CD4-positive, alpha-beta T cell treated with Interleukin-21 for 1 hour (primary cell): Measurements from ENCODE around the gene ARHGEF19.
"Not testable (repeated sequence)": the region's sequence is repeated elsewhere in the genome, so short reads cannot be mapped to it uniquely, and the experiment has no call there.

Experiments used
- DNase-seq: peaks from one replicate; pipeline ENCODE4 v3.0.0-alpha.2; 2020

ARHGEF19 gene

DNA sequence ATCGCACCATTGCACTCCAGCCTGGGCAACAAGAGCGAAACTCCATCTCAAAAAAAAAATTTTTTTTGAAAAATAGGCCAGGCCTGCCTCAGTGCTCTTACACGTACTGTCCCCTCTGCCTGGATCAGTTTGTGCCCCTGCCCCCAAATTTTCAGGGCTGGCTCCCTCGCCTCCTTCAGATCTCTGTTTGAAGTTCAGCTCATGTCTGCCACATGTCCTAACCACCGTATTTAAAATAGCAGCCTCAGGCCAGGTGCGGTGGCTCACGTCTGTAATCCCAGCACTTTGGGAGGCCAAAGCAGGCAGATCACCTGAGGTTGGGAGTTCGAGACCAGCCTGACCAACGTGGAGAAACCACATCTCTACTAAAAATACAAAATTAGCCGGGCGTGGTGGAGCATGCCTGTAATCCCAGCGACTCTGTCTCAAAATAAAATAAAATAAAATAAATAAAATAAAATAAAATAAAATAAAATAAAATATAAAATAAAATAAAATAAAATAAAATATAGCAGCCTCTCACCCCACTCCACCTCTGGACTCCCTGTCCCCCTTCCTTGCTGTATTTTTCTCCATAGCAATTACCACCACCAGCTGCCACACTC is 48.7 kb downstream of the ARHGEF19 start:
- not testable (repeated sequence) for DNase-seq

DNA sequence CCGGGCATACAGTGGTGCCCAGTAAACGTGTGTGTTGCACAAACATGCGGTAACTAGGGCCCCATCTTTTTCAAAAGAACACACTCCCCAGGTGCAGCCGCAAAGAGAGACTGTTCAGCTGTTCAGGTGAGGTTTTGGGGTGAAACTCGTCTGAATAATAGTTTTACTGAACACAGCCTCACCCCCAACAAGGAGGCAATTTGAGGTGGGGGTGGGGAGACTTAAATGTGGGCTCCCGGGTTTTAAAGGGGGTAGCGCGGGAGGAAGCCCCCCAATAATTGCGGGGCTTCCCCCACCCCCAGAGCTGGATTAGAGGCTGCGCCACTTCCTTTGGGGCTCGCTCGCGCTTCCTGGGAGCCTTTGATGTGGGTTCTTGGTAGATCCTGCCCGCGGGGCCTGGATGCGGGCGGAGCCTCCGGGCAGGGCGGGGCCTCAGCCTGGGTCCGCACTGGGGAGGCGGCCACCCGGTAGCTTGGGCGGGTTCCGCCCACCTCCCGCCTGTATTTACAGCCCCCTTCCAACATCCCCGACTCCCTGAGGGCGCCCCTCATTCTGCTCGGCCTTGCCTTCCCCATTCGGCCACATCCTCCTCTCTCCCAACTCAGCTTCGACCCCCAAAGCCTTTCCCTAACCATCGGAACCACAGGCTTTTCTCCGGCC is 50.2 kb downstream of the ARHGEF19 start:
- DNase-seq = peak; percentile 77

DNA sequence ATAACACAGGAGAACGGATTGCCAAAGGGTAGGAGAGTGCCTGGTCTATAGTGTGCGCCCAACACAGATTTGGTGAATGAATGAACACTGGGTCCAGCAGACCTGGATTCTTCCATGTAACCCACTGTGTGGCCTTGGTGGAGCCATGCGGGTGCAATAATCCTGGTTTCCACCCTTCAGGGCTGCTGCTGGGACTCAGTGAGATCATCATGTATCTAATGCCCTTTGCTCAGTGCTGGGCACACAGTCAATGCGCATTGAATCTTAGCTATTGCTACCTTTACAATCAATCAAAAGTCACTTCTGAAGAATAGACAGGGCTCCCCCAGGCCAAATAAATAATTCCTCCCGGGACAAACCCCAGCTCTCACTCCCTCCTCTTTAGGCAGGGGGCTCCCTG is 50.7 kb downstream of the ARHGEF19 start:
- DNase-seq = no peak

DNA sequence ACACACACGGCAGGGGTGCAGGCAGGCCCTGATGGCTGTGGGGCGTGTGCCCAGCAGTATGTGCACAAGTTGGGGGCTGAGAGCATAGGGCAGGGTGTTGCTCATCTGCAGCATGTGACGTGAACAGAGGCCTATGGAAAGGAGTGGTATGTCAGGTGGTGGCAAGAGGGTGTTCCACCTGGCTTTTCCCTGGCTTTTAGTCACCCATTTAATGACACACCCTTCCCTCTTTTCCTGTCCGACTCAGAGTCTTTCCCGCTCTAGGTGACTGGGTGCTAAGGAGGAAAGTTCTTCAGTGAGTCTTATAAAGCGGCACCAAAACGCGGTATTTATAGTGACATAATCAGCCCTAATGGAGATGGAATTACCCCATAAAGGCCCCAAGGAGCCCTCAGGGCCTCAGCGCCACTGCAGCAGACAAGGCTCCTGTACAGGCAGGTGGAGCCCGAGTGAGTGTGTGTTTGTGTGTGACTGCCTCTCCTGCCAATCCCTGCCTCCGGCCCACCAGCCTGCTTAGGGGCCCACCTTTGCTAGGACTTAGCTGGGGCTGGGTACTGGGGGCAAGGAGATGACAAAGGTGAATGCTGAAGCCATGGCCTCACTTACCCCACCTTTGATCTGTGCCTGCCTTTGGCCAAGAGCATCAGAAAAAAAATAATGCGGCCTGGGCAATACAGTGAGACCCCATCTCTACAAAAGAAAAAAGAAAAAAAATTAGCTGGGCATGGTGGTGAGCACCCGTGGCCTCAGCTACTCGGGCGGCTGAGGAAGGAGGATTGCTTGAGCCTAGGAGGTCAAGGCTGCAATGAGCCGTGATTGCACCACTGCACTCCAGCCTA is 53.2 kb downstream of the ARHGEF19 start:
- DNase-seq = no peak

DNA sequence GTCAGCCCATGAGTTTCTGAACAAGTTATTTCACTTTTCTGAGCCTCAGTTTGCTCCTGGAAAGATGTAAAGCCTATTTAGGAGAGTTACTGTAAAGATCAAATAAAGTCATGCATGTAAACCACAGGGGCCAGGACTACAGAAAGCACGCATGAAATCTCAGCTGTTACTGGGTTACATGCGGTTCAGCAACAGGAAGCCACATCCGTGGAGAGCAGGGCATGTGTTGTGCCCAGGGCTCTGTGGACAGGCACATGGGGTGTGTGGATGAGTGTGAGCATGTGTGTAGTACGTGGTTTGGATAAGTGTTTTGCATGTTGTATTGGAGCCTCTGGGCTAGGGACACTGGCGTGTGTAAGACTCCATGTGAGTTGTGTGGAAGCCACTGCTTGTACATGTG is 54.4 kb downstream of the ARHGEF19 start:
- DNase-seq = peak; percentile 50

DNA sequence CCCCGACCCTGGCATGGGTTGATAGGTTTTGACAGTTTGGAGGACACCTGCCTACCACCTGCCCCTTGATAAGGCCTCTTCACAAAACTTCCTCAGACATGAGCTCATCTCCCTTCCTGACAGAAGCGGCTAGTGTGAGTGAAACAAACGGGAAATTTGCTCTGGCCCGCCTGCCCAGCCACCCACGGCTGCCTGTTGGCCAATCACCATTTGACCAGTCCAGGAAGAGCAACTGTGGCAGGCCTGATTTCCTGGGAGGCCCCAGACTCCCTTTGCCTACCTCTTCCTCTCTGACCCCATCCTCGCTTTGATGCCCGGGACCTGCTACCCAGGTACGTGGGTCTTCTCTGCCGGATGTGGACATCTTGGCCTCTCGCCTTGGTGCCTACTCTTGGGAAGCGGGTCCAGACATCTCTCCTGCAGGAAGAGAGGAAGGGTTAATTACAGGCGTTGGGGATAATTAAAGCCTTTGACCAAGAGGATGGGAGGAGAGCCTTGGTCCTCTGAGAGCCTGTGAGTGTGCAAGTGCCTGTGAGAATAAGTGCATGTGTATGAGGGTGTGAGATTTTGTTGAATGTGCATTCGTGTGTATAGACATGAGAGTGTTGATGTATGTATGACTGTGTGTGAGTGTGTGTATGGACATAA is 55.5 kb downstream of the ARHGEF19 start:
- DNase-seq = no peak

DNA sequence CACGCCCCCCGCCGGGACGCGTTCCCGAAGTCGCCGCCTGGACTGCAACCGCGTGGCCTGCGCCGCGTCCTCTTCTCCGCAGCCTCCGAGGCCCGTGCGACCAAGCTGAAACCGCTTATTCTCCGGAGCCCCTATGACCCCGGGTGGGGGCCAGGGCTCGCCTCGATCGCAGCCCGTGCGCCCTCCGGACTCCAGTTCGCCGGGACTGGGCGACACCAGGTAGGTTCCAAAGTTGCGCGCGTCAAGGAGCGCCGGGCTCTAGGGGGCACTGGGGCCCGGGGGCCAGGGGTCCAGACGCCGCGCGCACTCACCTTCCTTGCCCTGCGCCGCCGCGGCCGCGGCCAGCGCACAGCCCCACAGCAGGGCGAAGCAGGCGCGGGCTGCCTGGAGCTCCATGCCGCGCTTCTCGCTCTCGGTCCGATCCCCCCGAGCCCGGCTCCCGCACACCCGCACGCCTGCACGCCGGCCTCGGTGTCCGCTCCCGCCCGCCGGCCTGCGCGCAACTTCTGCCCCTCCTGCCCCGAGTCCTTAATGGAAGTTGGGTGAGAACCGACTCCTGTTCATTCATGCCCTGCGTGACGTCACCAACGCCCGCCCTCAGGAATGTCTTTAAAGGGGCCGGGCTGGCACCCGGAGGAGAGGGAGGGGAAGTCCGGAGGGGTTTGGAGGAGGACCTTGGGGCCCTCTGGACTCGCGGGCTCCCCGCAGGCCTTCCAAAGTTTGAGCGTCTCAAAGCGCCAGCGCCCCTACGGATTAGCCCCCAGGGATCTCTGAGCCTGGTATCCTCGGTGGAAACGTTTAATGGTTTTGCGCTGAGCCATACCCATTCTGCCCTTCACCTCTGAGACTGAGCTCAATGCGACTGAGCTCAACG is 56.7 kb downstream of the ARHGEF19 start, which contains the start of gene EPHA2:
TSS of gene EPHA2 (minus strand) at position 533 of the 874 bp plus-strand sequence. CDS start at position 396, 137 bp downstream.
- no peak for DNase-seq

DNA sequence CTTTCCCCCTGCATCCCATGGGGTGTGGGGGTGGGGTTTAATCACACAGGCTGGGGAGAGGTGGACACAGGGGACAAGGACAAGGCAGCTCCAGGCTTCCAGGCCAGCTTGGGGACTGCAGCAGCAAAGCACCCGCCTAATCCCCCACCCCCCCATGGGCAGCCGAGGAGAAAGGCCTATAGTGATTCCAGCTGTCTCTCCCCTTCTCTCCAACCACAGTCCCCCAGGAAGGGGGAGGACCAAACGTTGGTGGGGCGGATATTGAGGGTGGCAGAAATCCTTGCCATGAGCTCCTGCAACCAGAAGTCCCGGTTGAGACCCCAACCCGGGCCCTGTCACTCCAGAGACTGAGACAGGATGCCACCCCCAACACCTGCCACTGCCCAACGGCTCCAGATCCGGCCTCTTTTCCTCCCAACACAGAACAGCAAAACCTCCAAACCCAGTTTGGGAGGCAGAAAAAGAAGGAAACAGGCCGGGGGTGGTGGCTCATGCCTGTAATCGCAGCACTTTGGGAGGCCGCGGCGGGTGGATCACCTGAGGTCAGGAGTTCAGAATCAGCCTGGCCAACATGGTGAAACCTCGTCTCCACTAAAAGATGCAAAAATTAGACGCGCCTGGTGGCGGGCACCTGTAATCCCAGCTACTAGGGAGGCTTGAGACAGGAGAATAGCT is 58.3 kb downstream of the ARHGEF19 start:
- DNase-seq = no peak

DNA sequence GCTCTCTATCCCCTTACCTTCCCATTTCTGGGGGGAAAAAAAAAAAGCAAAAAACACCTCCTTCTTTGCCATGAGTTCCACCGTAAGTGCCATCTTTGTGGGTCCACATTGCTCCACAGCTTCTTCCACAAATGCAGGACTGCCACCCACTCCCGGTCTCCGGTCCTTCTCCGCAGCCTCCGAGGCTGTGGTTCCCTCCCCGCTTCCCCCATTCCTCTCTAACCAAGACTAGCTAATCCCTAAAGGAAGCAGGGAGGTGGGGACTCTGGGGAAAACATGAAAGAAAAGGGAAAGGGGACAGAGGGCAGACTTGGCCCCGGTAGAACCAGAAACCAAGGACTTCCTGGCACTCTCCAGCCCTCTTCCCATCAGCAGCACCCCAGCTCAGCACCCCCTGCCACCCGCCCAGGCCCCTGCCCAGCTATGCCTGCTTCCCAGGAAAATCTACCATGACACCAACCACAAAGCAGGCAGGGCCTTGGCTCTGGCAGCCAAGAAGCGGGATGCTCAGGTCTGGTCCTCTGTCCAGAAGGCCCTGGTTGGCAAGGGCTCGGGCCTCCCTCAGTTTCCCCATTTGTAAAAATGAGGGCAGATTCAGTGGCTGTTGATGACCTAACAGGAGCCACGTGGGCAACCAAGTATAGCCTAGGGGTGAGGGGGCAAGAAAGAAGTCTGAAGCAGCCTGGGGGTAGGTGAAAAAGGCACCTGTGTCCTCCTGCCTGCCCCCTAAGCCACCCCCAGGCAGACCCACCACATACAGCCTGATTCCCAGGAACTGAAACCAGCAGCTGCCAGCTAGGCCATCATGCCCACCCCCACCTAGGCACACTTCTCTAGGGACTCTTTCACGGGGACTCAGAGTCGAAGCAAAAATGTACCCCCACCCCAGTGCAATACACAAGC is 59.1 kb downstream of the ARHGEF19 start:
- no peak for DNase-seq

DNA sequence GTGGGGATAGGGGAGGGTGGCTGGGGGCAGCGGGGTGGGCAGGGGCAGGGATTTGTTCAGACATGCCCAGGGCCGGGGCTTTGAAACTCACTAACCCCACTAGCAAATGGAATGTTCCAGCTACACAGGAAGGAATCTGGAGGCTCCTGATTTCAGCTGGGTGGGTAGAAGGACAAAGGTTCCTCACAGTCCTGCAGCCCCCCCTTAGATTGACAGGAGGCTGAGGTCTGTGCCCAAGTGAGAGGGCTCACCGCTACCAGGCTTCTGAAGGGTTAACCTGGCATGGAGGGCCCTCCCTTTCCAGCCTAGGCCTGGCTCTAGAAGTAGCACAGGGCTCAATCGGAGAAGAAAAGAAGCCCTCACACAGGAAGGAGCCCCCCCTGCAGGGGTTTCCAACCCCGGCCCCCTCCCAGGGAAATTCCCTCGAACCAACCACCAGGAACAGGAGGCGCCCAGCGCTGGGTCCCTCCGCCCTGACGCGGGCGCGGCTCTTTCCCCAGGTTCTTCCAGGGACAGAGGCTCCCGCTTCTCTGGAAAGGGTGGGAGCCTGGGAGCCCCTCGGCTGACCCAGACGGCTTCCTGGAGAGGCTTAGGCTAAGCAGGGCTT is 59.9 kb downstream of the ARHGEF19 start:
- no peak for DNase-seq

DNA sequence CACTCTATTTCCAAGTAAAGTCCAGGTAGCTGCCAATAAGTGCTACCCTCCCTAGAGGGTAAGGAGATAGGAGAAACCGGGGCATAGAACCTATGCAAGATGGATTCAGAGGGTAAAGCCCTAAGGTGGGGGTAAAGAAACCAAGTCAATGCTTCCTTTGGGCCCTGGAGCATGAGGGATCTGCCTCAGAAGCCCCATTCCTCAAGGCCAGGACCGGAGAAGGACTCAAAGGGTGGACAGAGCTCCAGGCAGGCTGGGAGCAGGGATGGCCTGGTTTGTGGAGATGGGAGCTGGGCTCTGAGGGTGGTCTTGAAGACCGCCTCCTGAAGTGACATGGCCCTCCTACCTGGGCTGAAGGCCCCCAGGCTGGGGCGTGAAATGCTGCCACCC is 60.5 kb downstream of the ARHGEF19 start:
- DNase-seq = no peak

DNA sequence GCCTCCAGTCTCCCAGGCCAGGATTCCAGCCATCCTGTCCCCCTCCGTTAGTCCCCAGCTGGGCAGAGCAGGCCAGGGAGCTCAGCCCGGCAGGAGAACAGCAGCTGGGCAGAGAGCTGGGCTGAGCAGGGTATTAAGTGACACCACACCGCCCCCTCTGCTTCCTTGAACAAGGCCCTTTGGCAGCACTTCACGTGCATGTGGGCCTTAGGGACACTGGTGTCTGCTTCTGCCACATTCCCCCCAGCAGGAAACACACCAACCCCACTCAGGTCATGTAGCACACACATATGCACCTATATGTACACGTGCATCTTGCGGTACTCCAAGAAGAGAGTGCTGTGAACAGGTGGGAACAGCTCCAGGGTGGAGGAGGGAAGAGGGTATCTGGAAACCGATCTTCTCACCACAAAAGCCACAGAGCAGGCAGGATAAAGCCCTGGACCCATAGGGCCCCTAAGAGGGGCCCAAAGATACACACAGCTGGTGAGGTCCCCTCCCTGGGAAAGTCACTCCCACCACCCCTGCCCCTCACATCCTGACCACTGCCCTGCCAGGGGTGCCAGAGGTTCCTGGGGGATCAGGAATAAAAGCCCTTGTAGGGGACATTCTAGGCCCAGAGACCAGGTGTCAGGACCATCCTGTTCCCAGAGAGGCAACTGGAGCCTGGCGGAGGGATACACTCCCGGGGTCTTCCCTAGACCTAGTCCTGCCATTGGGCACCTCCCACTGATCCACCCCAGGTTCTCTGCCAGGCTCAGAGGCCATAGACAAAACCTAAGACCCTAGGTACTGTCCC is 61.1 kb downstream of the ARHGEF19 start:
- DNase-seq = no peak

DNA sequence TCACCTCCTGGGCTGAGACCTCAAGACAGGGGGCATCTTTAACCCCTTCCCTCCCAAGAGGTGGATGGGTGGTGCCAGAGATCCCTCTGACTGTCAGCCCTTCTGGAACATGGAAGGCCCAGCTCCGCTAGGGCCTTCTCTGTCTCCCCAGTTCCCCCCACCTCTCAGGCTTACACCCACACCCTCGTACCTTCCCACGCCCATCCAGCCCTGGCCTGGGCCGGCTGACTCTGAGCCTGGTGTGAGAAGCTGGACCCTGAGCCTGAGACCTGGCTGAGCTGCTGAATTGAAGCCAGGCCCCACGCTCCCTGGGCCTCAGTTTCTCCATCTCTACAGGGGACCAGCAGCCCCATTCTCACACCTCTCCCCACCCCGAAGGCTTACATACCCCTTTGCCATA is 61.9 kb downstream of the ARHGEF19 start:
- no peak for DNase-seq

DNA sequence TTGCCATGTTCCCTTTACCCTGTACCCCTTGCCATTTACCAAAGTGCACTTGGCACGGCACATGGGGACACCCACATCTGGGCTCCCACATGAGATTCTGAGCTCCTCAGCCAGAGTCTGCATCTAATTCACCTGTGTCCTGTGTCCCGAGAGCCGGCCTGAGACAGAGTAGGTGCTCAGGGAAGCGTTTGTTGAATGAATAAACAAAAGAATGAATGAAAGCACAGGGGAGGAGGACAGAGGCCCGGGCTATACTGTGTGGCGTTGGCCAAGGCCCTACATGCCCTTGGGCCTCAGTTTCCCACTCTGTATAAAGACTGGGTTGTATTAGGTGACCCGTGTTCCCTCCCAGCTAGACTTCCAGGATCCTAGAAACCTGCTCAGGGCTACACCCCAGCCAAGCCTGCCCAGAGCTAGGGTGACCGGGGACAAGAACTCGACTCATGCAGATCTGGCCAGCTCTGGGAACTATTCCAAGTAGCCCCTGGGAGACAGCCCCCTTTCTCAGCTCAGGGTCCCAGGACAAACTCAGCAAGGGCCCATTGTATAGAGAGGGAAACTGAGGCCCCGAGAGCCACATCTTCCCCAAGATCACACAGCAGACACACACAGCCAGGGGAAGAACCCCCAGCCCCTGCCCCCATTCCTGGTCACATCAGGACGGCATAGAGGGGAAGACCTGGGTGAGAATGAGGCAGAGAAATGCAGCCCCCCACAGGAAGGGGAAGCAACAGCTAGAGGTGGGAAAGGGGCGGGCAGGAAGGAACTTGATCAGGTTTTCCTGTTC is 62.6 kb downstream of the ARHGEF19 start:
- DNase-seq = no peak

DNA sequence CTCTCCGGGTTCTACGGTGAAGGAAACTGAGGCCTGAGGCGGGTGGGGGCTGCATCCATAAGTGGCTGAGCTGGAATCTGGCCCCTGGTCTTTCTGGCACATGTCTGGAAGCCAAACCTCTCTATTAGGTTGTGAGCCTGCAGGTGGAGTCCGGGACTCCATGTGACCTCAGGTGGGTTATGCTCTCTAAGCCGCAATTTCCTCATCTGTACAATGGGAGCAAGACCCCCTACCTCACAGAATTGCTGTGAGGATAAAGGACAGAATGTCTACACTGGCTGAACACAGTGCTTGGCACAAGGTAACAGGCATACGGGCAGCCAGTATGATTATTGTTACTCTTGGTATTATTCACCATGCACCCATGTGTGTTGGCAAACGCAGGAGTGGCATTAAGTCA is 63.3 kb downstream of the ARHGEF19 start:
- DNase-seq = no peak

DNA sequence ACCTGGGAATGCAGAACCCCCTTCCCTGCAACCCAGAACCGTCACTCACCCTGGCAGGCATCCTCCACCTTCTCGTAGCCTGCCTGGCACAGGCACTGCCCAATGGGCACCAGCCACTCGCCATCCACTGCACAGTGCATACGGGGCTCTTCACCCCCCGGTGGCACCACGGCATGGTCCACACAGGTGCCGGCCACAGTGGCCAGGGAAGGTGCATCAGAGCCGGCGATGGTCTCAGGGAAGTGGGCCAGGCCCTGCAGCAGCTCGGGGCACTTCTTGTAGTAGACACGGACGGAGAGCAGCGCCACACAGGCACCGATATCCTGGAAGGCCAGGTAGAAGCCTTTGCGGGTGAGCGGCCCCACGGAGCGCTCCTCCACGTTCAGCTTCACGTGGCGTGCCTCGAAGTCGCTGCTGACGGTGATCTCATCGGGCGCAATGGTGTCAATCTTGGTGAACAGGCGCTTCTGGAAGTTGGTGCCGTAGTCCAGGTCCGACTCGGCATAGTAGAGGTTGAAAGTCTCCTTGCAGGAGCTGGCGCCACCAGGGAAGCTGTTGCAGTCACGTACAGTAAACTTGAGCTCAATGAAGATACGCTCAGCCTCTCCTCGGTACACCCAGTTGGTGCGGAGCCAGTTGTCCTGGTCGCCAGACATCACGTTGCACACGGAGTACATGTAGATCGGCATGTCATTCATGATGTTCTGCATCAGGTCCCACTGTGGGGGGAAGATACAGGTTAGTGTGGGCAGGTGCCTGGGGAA is 63.9 kb downstream of the ARHGEF19 start:
- DNase-seq = no peak
